ENCODE measurements around the gene ARSB.

Gene ARSB

DNA sequence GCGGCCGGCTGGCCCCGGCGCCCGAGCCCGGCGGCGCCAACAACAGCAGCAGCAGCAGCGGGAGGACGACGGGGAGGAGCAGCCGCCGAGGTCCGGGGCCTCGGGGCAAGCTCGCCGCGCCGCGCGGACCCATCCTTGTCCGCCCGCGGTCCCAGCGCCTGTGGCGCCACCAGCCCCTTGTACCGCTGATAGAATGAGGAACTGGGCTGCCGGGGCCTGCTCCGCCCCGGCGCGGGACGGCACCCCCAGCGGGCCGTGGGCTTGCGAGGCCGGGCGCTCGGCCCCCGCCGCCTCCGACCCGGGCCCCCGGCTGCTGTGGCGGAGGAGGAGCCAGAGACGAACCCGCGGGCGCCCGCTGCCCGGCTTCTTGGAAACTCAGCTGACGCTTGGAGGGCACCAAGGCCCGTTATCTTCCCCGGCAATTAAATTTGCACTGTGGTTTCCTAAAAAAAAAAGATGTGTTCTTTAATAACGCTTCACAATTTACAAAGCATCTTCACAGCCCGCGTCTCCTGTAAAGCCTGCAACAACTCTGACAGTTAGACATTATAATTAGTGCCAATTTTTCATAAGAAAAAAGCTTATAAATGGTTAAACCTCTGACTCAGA lies at the start of gene ARSB:
TSS of gene ARSB (minus strand) at position 195 of the 609 bp plus-strand sequence. CDS start at position 133, 62 bp downstream.
- DNase-seq, result peak; percentile 77

DNA sequence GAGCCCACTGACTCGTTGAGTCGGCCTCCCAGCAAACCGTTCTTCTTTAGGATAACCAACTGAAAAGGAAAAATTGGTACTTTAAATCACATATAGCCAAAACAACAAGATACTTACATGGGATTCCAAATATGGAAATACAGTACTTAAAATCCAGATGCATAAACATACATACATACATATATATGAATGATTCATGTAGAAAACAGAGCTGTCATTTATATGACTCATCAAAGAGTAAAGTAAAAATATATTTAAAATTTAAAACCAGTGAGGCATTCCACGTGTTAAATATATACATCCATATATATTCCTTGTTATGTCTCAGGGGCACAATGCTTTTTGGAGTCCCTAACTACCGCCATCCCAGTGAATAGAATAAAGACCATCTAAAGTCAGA lies 47.7 kb upstream of the ARSB start:
- no peak for DNase-seq

- DNase-seq, result no peak
Observed at GRCh38 chr5:79032031-79032695, 47.1 kb upstream of the ARSB start.

DNA sequence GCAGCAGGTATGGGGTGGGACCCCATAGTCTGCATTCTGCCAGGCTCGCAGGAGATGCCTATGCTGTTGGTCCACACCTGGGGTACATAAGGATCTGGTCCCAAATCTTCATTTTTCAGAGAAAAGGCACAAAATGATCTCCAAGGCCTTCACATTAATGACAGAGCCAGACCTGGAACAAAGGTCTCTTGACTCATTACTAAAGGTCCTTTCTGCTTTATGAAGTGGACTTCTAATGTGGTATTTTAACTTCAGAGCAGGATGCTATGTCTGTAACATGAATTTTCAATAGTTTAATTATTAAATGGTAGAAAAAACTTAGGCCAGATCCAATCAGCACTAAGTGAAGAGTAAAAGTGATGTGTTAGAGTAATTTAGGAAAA lies 46.4 kb upstream of the ARSB start:
- no peak for DNase-seq

DNA sequence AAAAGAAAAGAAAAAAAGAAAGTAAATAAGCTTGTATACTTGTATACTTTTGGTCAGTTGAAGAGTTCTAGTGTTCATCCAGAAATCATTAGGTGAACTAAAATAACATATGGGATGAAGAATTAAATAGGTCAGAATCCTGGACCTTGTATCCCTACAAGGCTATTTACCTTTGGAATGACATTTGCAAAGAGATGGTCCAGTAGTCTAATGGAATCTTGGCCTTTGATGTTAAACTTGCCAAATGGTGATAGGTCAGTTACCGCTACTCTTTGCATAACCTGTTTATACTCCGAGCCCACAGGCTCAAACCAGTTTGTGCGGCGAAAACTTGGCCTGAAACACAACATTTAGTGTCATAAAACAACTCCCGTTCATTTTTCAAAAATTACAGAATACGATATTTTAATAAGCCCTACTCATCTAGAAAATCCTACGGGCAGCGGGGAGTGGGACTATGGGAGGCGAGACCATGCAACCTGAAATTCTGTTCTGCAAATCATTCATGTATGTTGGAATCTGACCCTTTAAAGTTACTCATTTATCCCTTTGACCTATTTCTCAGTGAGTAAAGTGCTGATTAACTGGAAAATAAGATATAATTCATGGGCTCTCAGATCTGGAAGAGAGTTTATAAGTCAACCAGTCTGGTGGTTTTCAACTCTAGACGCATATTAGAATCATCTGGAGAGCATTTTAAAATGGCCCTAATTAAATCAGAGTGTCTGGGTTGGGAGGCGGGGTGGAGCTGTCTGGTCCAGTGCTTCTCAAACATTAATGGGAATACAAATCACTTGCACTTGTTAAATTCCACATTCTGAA lies 45.8 kb upstream of the ARSB start:
- no peak for DNase-seq

GRCh38 chr5:79025054-79025472 lies 40.0 kb upstream of the ARSB start:
- peak; percentile 58 for DNase-seq

GRCh38 chr5:79023947-79024346 lies 38.8 kb upstream of the ARSB start:
- DNase-seq, result no peak

DNA sequence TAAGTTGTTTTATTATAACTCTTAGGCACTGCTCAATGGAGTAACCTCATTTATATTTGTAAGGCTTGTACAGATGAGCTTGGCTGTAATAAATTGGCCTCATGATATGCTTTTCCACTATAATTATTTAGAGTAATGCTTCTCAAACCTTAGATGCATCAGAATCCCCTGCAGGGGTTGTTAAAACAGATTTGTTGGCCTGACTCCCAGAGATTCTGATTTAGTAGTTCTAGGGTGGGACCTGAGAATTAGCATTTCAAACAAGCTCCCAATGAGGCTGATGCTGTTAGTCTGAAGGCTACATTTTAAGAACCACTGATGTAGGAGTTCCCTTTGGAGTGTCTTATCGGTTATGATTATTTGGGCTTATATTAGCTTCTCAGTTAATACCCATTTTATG lies 38.2 kb upstream of the ARSB start:
- no peak for DNase-seq

DNA sequence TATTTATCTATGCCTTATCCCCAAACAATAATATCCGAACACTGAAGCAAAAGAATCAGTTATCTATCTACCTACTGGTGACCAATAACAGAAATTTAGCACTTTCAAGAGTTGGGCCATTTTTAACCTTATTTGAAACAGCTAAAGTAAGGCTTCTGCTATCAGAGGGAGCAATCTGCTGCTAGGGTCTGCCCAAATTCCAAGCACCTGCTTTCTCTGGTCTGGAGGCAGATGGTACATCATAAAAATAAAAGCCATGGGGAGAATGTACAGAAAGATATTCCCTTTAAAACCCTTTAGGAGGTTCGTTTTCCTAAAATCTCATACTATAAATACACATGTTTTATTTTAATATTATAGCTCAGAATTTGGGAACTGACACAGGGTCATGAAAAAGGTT lies 37.7 kb upstream of the ARSB start:
- DNase-seq, result no peak

GRCh38 chr5:79021753-79022152 lies 36.6 kb upstream of the ARSB start:
- no peak for DNase-seq

DNA sequence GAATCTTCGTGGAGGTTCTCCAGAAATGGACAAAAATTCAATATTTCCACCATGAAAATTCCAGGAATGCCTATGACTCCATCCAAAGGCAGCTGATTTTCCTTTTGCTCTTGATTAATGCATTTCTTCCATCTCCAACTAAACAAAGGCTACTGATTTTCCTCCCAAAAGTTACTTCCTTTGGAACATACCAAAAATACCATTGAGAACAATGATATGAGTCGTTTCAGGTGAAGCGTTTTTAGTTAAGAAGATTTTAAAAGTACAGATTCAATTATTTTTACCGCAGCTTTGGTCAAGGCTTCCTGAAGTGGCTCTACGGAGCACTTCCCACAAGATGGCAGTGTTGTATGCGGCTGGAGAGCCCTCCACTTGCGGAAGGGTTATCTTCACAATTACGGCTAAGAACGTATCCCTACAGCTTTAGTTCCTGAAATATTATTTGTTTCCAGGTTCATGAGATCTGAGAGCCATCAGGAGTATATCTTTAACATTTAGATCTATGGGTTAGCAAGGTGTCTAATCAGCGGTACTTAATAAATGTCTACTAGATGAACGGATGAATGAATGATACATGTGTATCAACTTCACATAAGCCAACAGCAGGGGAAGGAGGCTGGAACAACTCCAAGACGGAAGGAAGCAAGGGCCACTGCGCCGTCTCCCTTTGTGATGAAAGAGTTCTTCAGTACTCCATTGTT lies 35.9 kb upstream of the ARSB start:
- peak; percentile 55 for DNase-seq

- no peak for DNase-seq
Observed at GRCh38 chr5:79014631-79015030, 29.5 kb upstream of the ARSB start.

- DNase-seq, result no peak
Observed at GRCh38 chr5:79011869-79012268, 26.8 kb upstream of the ARSB start.

GRCh38 chr5:79011219-79011836 lies 26.2 kb upstream of the ARSB start:
- no peak for DNase-seq

DNA sequence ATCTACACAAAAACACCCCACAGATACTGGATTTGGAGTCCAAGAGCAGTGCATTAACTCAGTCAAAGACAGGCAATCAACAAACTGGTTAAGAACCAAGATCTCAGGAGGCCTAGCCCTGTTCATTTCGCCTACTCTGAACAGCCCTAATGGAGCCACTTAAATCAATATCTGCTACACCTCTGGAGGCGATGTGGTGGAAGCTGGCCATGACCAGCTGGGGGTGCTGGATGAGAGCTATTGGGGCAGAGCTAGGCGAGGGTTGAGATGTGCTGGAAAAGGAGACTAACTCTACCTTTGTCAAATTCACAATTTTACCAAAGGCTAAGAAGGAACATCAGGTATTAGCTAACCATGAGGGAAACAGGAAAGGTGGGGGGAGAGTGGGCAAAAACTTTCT lies 23.3 kb upstream of the ARSB start:
- DNase-seq, result no peak

- no peak for DNase-seq
Observed at GRCh38 chr5:79007872-79008271, 22.8 kb upstream of the ARSB start.

GRCh38 chr5:79005936-79006631 lies 21.0 kb upstream of the ARSB start:
- no peak for DNase-seq

DNA sequence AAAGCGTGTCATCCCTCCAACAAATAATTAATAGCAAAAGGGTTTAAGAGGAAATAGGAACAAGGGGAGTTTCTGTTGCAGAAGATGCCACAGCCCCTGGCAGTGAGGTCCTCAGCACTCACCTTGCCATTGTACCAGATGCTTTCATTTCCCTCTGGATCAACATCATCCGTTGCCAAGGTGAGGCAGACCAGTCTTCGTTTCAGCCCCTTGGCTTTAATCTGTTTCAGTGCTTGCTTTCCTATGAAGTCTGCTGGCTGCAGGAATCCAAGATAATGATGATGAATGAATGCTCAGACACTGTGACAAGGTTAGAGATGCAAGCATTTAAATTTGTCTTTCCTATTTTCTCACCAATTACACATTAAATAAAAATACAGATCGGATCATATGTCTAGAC lies 20.0 kb upstream of the ARSB start:
- no peak for DNase-seq

- no peak for DNase-seq
Observed at GRCh38 chr5:79002374-79002773, 17.3 kb upstream of the ARSB start.

DNA sequence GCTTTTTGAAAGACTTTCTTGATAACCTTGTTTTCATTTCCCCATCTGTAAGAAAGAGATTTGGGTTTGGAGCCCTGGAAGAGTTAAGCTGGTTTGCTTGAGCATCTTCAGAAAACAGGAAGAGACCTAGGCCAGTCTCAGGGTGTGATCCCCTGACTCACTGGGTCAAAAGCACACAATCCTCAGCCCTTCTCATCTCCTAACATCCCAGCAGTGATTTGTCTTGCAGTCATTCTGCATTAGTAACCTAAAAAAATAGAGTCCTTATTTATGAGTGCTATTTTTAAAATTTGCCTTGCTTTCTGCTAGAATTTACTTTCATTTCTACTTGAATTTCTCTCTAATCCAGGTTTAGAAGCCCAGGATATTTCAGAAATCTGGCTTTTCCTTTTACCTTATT lies 16.4 kb upstream of the ARSB start:
- DNase-seq, result no peak

- no peak for DNase-seq
Observed at GRCh38 chr5:78997090-78997489, 12.0 kb upstream of the ARSB start.

- no peak for DNase-seq
Observed at GRCh38 chr5:78995521-78996007, 10.5 kb upstream of the ARSB start.

Measured in activated CD4-positive, alpha-beta T cell treated with anti-CD3 and anti-CD28 coated beads, Interleukin-2, Interleukin-6, amounts not matched to agents 100 ng/mL and 50 ng/mL, durations not matched to agents 16 hours and 8 hours (primary cell).